Mesenchymal stem cell (in vitro differentiated cells and primary cell): ENCODE measurements around the gene NCCRP1.

Experiments
- DNase-seq: peaks from one replicate; pipeline ENCODE4 v3.0.0-alpha.2; 2013
- H2AFZ ChIP-seq: one replicate; pipeline ENCODE4 v1.6.1; 2013; ENCODE audit warnings: low read depth, mild to moderate bottlenecking, control low read depth, inconsistent platforms, low read length, moderate library complexity
- H2AK5ac ChIP-seq: 2 replicates; pipeline ENCODE4 v1.6.1; 2013; ENCODE audit warnings: low read length, moderate library complexity, mild to moderate bottlenecking, inconsistent platforms; ENCODE audit not compliant: severe bottlenecking
- H2BK120ac ChIP-seq: one replicate; pipeline ENCODE4 v1.6.1; 2013; ENCODE audit warnings: low read depth, mild to moderate bottlenecking, inconsistent platforms, low read length, moderate library complexity
- H2BK12ac ChIP-seq, 2 experiments: one replicate each; pipeline ENCODE4 v1.6.1; 2013; ENCODE audit warnings: inconsistent platforms in 2 of 2, low read length in 2 of 2, mild to moderate bottlenecking in 2 of 2, moderate library complexity in 2 of 2, control low read depth in 1 of 2
- H2BK15ac ChIP-seq: one replicate; pipeline ENCODE4 v1.6.1; 2013; ENCODE audit warnings: mild to moderate bottlenecking, low read depth, inconsistent platforms; ENCODE audit not compliant: poor library complexity, severe bottlenecking
- H2BK5ac ChIP-seq: 2 replicates; pipeline ENCODE4 v1.6.1; 2013; ENCODE audit warnings: low read depth, mild to moderate bottlenecking, low read length, control low read depth, inconsistent platforms; ENCODE audit not compliant: poor library complexity, severe bottlenecking
- H3K14ac ChIP-seq, 2 experiments: one replicate each; pipeline ENCODE4 v1.6.1; 2013; ENCODE audit warnings: inconsistent platforms in 2 of 2, low read length in 2 of 2, control low read depth in 1 of 2, mild to moderate bottlenecking in 1 of 2, moderate library complexity in 1 of 2
- H3K18ac ChIP-seq, 2 experiments: one replicate each; pipeline ENCODE4 v1.6.1; 2013; ENCODE audit warnings: inconsistent platforms in 2 of 2, low read length in 2 of 2, control low read depth in 1 of 2, low read depth in 1 of 2, mild to moderate bottlenecking in 1 of 2
- H3K23ac ChIP-seq, 2 experiments: one replicate each; pipeline ENCODE4 v1.6.1; 2013; ENCODE audit warnings: inconsistent platforms in 2 of 2, low read length in 2 of 2, mild to moderate bottlenecking in 2 of 2, moderate library complexity in 2 of 2, control low read depth in 1 of 2
- H3K27ac ChIP-seq: 2 replicates; pipeline ENCODE4 v1.5.1; 2013; ENCODE audit warnings: mild to moderate bottlenecking, moderate library complexity, low read length, control low read depth, inconsistent platforms; ENCODE audit not compliant: poor library complexity, severe bottlenecking
- H3K27me3 ChIP-seq, 2 experiments: 2 replicates each; pipeline versions ENCODE4 v1.6.1 to v1.7.0; 2013; ENCODE audit warnings: low read length in 2 of 2, mild to moderate bottlenecking in 2 of 2, moderate library complexity in 2 of 2, control low read depth in 1 of 2, inconsistent platforms in 1 of 2; ENCODE audit not compliant: control insufficient read depth in 1 of 2, insufficient read depth in 1 of 2
- H3K36me3 ChIP-seq, 2 experiments: 2 replicates each; pipeline versions ENCODE4 v1.6.1 to v1.7.0; 2013; ENCODE audit warnings: low read length in 2 of 2, control low read depth in 1 of 2, inconsistent platforms in 1 of 2, low read depth in 1 of 2, mild to moderate bottlenecking in 1 of 2; ENCODE audit not compliant: insufficient read depth in 2 of 2, control insufficient read depth in 1 of 2
- H3K4ac ChIP-seq, 2 experiments: one replicate each; pipeline ENCODE4 v1.6.1; 2013; ENCODE audit warnings: inconsistent platforms in 2 of 2, low read length in 2 of 2, mild to moderate bottlenecking in 2 of 2, moderate library complexity in 2 of 2, control low read depth in 1 of 2, low read depth in 1 of 2
- H3K4me1 ChIP-seq: 2 replicates; pipeline ENCODE4 v1.6.1; 2013; ENCODE audit warnings: low read depth, low read length, control low read depth; ENCODE audit not compliant: control insufficient read depth, insufficient read depth
- H3K4me2 ChIP-seq: 2 replicates; pipeline ENCODE4 v1.6.1; 2013; ENCODE audit warnings: low read length, mild to moderate bottlenecking, inconsistent platforms; ENCODE audit not compliant: poor library complexity, severe bottlenecking
- H3K4me3 ChIP-seq, 2 experiments: 2 replicates each; pipeline versions ENCODE4 v1.5.1 to v1.7.0; 2013; ENCODE audit warnings: low read length in 2 of 2, mild to moderate bottlenecking in 2 of 2, control low read depth in 1 of 2, low read depth in 1 of 2; ENCODE audit not compliant: insufficient read depth in 1 of 2
- H3K79me1 ChIP-seq: replicated peaks from 2 replicates; pipeline ENCODE4 v1.6.1; 2013; ENCODE audit warnings: mild to moderate bottlenecking, control low read depth, low read length, inconsistent platforms; ENCODE audit not compliant: poor library complexity, severe bottlenecking
- H3K9ac ChIP-seq: 2 replicates; pipeline ENCODE4 v1.7.0; 2013; ENCODE audit warnings: mild to moderate bottlenecking, low read length, moderate library complexity
- H3K9me3 ChIP-seq: 2 replicates; pipeline ENCODE4 v1.7.0; 2013; ENCODE audit warnings: mild to moderate bottlenecking, low read length; ENCODE audit not compliant: control insufficient read depth
- H4K8ac ChIP-seq: one replicate; pipeline ENCODE4 v1.6.1; 2013; ENCODE audit warnings: inconsistent platforms, mild to moderate bottlenecking, low read length, moderate library complexity
- H4K91ac ChIP-seq: one replicate; pipeline ENCODE4 v1.6.1; 2013; ENCODE audit warnings: mild to moderate bottlenecking, low read length, inconsistent platforms
- WGBS: methylation state at CpG from one replicate; pipeline ENCODE4 v1.1.7; 2013; ENCODE audit warnings: mixed read lengths; 5-methylcytosine and 5-hydroxymethylcytosine counted together

NCCRP1 gene

DNA sequence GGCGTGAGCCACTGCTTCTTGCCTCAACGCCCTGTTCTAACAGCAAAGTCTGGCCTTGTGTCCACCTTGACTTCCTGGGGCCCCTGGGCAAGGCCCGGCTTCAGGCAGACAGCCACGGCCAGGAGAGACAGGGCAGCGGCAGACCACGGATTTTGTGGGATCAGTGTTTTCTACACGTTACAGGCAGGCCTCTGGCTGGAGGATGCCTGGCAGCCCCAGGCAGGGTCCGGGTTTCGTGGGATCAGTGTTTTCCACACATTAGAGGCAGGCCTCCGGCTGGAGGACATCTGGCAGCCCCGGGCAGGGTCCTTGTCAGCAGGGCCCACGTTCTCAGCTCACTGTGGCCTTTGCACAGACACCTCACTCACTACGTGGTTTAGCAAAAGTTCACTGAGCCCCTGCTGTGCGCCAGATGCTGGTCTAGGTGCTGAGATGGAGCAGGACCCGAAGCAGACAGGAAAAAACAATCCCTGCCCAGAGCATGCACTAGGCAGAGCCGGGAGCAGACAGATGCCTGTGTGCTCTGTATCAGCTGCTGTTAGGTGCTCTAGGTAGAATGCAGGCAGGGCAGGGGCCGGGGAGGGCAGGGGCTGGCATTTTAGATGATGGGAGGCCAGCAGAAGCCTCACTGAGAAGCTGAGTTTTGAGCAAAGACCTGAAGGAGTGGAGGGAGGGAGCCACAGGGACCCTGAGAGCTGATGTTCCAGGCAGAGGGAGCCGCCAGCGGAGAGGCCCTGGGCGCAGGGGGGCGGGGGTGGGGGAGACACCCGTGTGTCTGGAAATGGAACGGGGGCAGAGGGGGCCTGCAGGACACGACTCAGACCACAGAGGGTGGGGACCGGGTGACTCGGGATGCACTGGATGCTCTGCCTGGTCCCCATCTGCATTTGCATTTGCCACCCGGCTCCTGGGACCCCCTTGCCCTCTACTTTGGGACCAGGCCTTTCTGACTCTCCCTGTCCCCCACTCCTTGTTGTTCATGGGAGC is 25.0 kb upstream of the NCCRP1 start:
- no peak overlapping the region for H2AFZ ChIP-seq
- no peak for DNase-seq
- WGBS = 85% methylated on average over 26 of the region's 27 CpGs
- H2BK15ac ChIP-seq = no peak overlapping the region
- H2AK5ac ChIP-seq = no peak overlapping the region
- no peak overlapping the region for H3K27ac ChIP-seq
- no peaks in the 10 kb centered on the region for H3K27me3 ChIP-seq
- peaks cover 27% of the 10 kb centered on the region for H3K4me1 ChIP-seq
- peaks cover 20 to 95% of the 10 kb centered on the region in 2 experiments for H3K36me3 ChIP-seq
- H3K4me2 ChIP-seq = no peak overlapping the region
- H4K91ac ChIP-seq = no peak overlapping the region
- no peak overlapping the region for H4K8ac ChIP-seq
- no peaks in the 10 kb centered on the region for H3K9me3 ChIP-seq
- no peak overlapping the region for H2BK12ac ChIP-seq
- H2BK120ac ChIP-seq = no peak overlapping the region
- H2BK5ac ChIP-seq = no peak overlapping the region
- H3K23ac ChIP-seq = no peak overlapping the region
- H3K4ac ChIP-seq = no peak overlapping the region
- H3K9ac ChIP-seq = no peak overlapping the region
- H3K18ac ChIP-seq = no peak overlapping the region
- H3K4me3 ChIP-seq = no peak overlapping the region
- H3K14ac ChIP-seq = no peak overlapping the region
- peaks cover 52% of the 10 kb centered on the region for H3K79me1 ChIP-seq

DNA sequence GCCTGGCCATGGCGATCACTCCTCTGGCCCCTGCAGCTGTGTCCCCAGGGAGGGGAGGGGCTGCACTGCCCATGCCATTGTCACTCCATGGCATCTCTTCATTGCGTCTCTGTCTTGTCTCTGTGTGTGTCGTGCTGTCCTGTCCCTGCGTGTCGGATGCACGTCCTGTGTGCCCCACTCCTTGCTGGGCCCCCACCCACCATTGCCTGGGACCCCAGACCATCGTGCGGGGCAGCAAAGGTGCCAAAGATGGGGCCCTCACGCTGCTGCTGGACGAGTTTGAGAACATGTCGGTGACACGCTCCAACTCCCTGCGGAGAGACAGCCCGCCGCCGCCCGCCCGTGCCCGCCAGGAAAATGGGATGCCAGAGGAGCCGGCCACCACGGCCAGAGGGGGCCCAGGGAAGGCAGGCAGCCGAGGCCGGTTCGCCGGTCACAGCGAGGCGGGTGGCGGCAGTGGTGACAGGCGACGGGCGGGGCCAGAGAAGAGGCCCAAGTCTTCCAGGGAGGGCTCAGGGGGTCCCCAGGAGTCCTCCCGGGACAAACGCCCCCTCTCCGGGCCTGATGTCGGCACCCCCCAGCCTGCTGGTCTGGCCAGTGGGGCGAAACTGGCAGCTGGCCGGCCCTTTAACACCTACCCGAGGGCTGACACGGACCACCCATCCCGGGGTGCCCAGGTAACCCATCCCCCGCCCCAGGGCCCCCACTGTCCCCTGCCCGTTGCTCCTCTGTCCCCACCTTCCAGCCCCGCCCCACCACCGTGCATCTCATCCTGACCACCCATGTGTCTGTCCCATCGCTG is 23.9 kb upstream of the NCCRP1 start:
- Histone ChIP-seq H3K9ac (no peak overlapping the region), H3K4me1 (peaks cover 18% of the 10 kb centered on the region), H3K27ac (no peak overlapping the region), H3K4ac (no peak overlapping the region), H4K8ac (no peak overlapping the region), H2AFZ (no peak overlapping the region), H4K91ac (no peak overlapping the region), H2BK15ac (no peak overlapping the region), H3K23ac (no peak overlapping the region), H2BK12ac (no peak overlapping the region), H3K9me3 (no peaks in the 10 kb centered on the region), H3K36me3 (peaks cover 29 to 98% of the 10 kb centered on the region in 2 experiments), H2AK5ac (no peak overlapping the region), H2BK120ac (no peak overlapping the region), H3K79me1 (peaks cover 42% of the 10 kb centered on the region), H3K4me2 (no peak overlapping the region), H3K4me3 (no peak overlapping the region), H2BK5ac (no peak overlapping the region), H3K27me3 (no peaks in the 10 kb centered on the region), H3K18ac (no peak overlapping the region), H3K14ac (no peak overlapping the region)
- WGBS = 96% methylated on average over 40 of the region's 45 CpGs
- DNase-seq = no peak

DNA sequence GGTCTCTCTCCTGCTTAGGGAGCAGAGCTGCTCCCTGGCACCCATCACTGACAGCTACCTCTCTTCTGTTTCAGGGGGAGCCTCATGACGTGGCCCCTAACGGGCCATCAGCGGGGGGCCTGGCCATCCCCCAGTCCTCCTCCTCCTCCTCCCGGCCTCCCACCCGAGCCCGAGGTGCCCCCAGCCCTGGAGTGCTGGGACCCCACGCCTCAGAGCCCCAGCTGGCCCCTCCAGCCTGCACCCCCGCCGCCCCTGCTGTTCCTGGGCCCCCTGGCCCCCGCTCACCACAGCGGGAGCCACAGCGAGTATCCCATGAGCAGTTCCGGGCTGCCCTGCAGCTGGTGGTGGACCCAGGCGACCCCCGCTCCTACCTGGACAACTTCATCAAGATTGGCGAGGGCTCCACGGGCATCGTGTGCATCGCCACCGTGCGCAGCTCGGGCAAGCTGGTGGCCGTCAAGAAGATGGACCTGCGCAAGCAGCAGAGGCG is 23.2 kb upstream of the NCCRP1 start:
- H3K4me2 ChIP-seq = no peak overlapping the region
- no peak overlapping the region for H2BK12ac ChIP-seq
- no peak overlapping the region for H2AFZ ChIP-seq
- 95% methylated on average over 23 of the region's 25 CpGs for WGBS
- no peak overlapping the region for H4K8ac ChIP-seq
- H2BK5ac ChIP-seq = no peak overlapping the region
- no peak overlapping the region for H4K91ac ChIP-seq
- no peak overlapping the region for H3K18ac ChIP-seq
- H3K4ac ChIP-seq = no peak overlapping the region
- H2AK5ac ChIP-seq = no peak overlapping the region
- H3K79me1 ChIP-seq = peaks cover 36% of the 10 kb centered on the region
- H3K27ac ChIP-seq = no peak overlapping the region
- no peak overlapping the region for H3K9ac ChIP-seq
- no peak overlapping the region for H3K14ac ChIP-seq
- no peak overlapping the region for H3K4me3 ChIP-seq
- no peak overlapping the region for H2BK120ac ChIP-seq
- H3K9me3 ChIP-seq = no peaks in the 10 kb centered on the region
- no peaks in the 10 kb centered on the region for H3K27me3 ChIP-seq
- no peak for DNase-seq
- H3K4me1 ChIP-seq = peaks cover 17% of the 10 kb centered on the region
- H3K23ac ChIP-seq = no peak overlapping the region
- peaks cover 34 to 98% of the 10 kb centered on the region in 2 experiments for H3K36me3 ChIP-seq
- no peak overlapping the region for H2BK15ac ChIP-seq

DNA sequence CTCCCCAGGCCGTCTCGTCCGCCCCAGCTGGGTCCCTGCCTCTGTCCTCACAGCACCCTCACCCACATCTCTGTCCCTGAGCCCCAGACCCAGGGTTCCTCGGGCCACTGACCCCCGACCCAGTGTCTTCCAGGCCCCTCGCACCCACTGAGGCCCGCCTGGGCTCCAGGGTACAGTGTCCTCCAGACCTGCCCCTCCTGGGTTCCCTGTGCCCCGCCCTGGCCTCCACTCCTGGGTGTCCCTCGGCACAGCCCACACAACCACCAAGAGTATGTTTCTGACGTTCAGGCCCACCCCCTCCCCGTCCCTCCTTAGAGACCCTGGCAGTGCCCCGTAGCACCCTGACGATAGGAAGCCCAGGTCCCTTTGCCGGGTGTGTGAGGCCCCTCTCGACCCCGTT is 22.6 kb upstream of the NCCRP1 start:
- no peak overlapping the region for H2BK120ac ChIP-seq
- WGBS = 89% methylated on average over 16 of the region's 16 CpGs

More for the DNA sequence above, 22.6 kb upstream of the NCCRP1 start:
- no peak overlapping the region for H3K18ac ChIP-seq
- no peak overlapping the region for H3K4me2 ChIP-seq
- no peak overlapping the region for H2BK12ac ChIP-seq
- no peak overlapping the region for H2BK15ac ChIP-seq
- no peaks in the 10 kb centered on the region for H3K27me3 ChIP-seq
- H3K36me3 ChIP-seq = peaks cover 39 to 98% of the 10 kb centered on the region in 2 experiments
- H3K79me1 ChIP-seq = peaks cover 35% of the 10 kb centered on the region
- no peak overlapping the region for H4K8ac ChIP-seq
- no peaks in the 10 kb centered on the region for H3K9me3 ChIP-seq
- H3K9ac ChIP-seq = no peak overlapping the region
- H2BK5ac ChIP-seq = no peak overlapping the region
- no peak overlapping the region for H3K4me3 ChIP-seq
- no peak for DNase-seq
- no peak overlapping the region for H3K4ac ChIP-seq
- H2AK5ac ChIP-seq = no peak overlapping the region
- no peak overlapping the region for H3K23ac ChIP-seq
- no peak overlapping the region for H2AFZ ChIP-seq
- H4K91ac ChIP-seq = no peak overlapping the region
- H3K27ac ChIP-seq = no peak overlapping the region
- peaks cover 17% of the 10 kb centered on the region for H3K4me1 ChIP-seq
- H3K14ac ChIP-seq = no peak overlapping the region
